ELF-1 (cell line): ENCODE measurements around the gene TRNP1.
A peak's percentile ranks its signal among the peaks of the same experiment; 100 is the strongest.
"Not testable (repeated sequence)": the region's sequence is repeated elsewhere in the genome, so short reads cannot be mapped to it uniquely, and the experiment has no call there.

Experiments used
- DNase-seq: peaks from one replicate; pipeline ENCODE4 v3.0.0-alpha.2; 2016; ENCODE audit warnings: low read depth, low spot score

The TRNP1 gene

GRCh38 chr1:26993237-26994019 lies at the start of gene TRNP1:
TSS of gene TRNP1 (plus strand) at chr1:26993692. CDS start at chr1:26993787, 95 bp downstream.
- peak; percentile 89 for DNase-seq

DNA sequence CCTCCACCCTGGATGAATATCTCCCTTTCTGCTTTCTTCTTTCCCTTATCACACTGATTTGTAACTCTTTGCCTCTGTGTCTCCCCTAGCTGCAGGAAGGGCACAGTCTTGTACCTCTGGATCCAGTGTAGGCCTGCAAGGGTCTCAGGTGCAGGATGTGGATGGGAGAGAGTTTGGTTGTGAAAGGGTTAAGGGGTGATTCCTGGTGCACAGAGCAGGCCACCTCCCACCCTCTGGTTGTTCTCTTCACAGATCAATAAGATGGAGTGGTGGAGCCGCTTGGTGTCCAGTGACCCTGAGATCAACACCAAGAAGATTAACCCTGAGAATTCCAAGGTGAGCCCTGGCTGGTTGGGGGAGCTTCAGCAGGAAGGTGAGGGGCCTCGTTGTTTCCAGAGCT lies 48.4 kb upstream of the TRNP1 start:
- DNase-seq: no peak

DNA sequence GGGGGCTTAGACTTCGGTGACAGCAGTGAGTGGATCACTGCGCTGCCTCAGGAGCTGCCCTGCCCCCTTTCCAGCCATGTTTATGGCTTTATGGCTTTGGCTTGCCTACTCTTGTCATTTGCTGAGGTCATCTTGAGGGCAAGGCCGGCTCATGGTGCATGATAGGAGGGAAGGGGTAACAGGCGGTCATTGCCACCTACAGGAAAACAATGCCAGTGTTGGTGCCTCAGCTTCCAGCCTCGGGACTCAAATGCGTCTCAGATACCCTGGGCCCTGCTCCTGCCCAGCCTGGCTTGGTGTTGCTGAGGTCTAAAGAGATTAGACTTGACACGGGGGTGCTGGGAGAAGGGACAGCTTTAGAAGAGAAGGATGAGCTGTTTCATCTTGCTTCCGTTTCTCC lies 47.8 kb upstream of the TRNP1 start:
- no peak for DNase-seq

DNA sequence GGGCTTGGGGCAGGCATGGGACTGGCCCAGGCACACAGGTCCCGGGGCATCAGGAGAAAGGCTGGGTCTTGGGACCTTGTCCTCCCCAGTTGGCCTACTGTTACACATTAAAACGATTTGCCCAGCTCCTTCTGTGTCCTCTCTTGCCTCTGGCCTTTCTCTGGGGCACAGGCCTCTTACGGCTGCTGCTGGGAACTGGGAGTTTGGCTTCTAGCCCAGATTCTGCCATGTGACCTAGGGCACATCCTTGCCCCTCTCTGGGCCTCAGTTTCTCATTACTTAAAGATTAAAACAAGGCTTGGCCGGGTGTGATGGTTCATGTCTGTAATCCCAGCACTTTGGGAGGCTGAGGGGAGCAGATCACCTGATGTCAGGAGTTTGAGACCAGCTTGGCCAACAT lies 47.2 kb upstream of the TRNP1 start:
- DNase-seq: no peak

GRCh38 chr1:26948725-26949057 lies 44.8 kb upstream of the TRNP1 start:
- DNase-seq: not testable (repeated sequence)

DNA sequence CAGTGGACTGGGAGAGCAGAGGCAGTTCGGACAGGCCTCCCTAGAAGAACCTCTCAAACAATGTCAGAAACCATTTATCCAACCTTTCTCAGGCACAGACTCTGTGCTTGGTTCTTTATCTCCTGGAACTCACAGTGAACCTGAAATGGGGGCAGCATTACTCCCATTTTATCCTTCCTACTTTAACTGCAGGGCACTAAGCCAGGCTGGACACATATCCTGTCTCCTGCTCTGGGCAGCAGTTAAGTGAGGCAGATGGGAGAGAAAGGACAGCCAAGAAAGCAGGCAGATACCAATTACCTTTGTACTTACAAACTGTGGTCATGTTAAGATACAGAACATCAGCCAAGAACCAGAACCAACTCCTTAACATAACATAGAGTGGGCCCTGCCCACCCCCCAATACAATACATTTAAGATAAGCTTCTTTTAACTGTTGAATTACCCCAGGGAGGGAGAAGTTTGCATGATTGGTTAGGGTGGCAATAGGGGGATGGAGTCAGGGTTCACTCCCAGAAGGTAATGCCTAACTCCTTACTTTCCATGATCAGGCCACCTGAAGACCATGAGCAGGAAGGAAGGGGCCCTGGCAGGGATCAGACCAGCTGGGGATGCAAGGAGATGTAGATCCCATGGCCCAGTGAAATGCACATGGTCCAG lies 44.1 kb upstream of the TRNP1 start:
- no peak for DNase-seq

GRCh38 chr1:26949926-26950319 lies 43.6 kb upstream of the TRNP1 start:
- DNase-seq: no peak

GRCh38 chr1:26950602-26951001 lies 42.9 kb upstream of the TRNP1 start:
- DNase-seq: no peak

DNA sequence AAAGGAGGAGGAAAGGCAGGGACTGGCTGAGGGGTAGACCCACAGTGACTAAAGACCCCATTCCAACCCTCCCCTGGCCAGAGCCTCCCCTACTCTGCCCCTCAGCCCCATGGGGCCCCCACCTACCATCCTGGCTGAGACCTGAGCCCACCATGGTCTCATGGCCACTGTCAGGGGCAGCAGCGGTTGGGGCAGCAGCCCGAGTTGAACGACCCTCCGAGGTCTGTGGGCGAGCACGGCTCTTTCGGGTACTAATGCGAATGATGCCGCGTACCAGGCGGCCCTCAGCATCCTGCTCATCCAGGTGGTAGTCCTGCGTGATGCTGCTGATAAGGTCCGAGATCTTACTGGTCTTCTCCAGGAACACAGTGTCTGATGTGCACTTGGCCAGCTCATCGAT lies 42.3 kb upstream of the TRNP1 start:
- no peak for DNase-seq

DNA sequence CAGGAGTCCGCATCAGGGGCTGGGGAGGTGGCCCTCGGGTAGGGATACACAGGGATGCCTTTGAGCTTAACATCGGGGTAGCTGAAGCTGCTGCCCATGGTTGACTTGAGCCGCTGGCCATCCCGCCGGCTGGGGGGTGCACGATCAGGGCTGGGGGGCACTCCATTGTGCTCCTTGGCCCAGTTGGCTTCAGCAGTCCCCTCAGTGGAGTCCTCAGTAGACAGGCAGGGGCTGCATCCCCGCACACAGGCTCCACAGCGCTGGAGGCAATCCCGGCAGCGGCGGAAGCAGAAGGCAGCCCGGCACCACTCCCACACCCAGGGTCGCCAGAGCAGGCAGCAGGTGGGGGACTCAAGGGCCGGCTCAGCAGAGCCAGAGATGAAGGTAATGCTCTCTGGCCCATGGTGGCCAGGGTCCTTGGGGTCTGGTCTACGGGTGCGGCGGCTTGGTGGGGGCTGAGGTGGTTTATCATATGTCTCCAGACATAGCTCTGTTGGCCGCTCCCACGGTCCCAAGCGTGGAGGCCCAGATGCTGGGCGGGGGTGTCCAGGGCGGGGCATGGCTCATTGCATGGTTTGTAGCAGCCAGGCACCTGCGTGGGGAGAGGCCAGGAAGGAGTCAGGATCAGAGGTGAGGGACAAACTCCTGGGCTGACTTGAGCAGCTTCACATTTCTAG lies 41.5 kb upstream of the TRNP1 start:
- no peak for DNase-seq

DNA sequence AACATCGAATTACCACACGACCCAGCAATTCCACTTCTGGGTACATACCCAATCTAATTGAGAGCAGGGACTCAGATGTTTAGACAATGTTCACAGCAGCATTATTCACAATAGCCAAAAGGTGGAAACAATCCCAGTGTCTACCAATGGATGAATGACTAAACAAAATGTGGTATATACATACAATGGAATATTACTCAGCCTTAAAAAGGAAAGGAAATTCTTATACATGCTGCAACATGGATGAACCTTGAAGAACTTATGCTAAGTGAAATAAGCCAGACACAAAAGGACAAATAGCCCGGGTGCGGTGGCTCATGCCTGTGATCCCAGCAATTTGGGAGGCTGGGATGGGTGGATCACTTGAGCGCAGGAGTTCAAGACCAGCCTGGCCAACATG lies 40.1 kb upstream of the TRNP1 start:
- DNase-seq: no peak

DNA sequence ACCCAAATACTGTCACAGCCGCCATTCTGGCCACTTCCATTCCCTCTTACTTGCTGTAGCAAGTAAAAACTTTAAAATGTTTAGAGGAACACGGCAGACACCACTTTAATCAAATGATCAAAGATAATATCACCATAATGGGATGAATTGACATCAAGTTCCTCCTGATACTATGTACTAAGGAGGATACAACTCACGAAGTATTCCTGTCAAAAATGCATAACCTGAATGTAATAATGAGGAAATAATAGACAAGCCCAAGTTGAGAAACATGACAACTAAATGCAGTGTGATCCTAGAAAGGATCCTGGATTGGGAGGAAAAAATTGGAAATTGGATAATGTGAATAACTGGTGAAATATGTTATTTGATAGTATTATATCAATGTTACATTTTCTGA lies 37.2 kb upstream of the TRNP1 start:
- no peak for DNase-seq

- DNase-seq: no peak
These were observed 36.2 kb upstream of the TRNP1 start for GRCh38 chr1:26957306-26957705.

- no peak for DNase-seq
These were observed 34.2 kb upstream of the TRNP1 start for GRCh38 chr1:26959270-26959669.

DNA sequence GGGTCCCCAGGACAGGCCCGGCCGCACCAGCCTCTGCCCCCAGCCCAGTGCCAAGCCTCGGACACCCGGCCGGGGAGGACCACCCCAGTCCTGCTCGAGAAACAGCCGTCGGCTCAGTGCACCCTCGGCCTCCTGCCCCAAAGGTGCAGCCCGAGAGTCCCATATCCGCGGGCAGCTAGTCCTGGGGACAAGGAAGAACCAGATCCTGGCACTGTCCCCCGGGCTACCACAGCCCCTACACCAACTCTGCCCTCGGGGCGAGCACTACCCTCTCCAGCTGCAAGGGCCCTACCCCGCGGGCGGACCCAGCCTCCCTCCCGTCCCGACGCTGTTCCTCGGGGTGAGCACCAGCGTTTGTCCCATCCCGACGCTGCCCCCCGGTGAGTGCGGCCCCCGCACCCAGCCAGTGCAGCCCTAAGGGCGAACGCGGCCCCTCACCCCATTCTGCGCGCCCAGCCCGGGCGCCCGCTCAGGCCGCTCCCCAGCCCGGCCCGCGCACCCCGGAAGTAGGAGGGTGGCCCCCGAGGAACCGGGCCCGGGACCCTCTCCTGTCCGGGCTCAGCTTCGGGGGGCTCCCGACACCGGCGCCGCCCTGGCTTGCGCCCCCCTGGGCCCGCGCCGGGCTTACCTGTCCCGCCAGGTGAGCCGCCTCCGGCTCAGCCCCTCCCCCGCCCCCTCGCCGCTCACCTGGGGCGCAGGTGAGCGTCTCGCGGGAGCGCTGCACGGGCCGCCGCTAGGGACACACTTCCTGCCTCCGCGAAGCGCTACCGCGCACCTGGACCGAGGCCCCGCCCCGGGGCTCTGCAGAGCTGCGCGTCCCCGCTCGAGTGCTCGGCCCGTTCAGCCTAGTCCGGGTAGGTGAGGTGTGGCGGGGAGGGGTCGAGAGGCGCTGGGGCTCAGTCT lies 33.5 kb upstream of the TRNP1 start, which contains the start of gene KDF1:
Gene KDF1 (minus strand): TSS at position 747 of the 903 bp plus-strand sequence. CDS start 8,088 bp downstream, outside the sequence.
- peak; percentile 85 for DNase-seq

- DNase-seq: no peak
These were observed 32.9 kb upstream of the TRNP1 start for GRCh38 chr1:26960625-26960966.

DNA sequence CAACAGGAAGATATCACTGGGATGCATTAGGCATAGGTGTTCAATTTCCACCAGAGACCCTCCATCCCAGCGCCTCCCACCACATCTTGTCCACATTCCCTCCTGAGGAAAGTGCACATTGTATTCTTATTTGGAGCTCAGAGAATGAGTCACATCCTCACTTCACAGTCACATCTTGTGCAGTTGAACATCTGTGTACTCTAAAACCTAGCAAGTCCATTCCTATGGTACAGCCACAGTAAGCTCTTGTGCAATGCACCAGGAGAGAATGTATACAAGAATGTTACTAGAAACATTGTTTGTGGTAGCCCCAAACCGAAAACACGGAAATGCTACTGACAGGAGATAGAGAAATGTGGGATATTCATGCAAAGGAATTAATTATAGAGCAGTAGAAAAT lies 31.7 kb upstream of the TRNP1 start:
- no peak for DNase-seq

DNA sequence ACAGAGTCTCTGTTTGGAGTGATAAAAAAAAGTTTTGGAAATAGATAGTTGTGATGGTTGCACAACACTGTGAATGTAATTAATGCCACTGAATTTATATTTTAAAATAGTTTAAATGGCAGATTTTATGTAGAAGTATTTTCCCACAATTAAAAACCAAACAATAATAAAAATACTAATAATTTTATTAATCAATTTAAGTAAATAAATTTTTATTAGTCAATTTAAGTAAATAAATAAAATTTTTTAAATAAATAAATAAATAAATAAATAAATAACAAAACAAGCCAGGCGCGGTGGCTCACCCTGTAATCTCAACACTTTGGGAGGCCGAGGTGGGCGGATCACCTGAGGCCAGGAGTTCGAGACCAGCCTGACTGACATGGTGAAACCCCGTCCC lies 28.3 kb upstream of the TRNP1 start:
- no peak for DNase-seq

GRCh38 chr1:26965628-26966027 lies 27.9 kb upstream of the TRNP1 start:
- no peak for DNase-seq

GRCh38 chr1:26970810-26971209 lies 22.7 kb upstream of the TRNP1 start:
- no peak for DNase-seq

DNA sequence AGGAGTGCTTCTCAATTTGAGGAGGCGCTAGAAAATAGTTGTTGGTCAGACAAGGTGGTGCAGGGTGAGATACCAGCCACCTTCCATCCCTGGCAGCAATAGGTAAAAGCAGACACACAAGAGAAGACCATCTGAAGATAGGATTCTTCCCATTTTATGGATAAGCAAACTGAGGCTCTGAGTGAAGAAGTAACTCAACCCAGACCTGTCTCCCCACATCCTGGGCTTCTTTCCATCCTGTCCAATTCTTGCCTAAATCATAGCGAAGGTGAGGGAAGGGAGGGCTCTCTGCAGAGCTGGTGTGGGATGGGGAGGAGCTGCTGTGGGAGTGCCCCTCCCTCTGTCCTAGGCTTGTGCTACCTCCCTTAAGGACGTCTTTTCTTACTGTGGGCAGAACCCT lies 21.9 kb upstream of the TRNP1 start:
- DNase-seq: no peak

DNA sequence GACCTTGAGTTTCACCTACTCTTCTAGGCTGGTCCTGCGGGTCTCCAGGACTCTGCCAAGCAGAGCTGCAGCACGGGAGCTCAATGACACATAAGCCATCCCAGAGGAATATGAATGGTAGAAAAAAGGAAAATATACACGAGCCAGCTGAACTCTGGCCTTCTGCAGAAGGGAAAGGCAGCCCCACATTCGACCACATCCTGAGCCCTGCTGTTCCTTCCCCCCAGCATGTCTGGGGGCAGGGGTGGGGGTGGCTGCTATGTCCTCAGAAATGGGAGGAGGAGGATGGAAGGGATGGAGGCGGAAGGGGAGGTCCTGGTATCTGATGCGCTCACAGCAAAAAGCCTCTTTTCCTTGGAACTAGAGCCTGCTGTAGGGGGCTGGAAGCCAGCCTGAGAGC lies 21.1 kb upstream of the TRNP1 start:
- DNase-seq: no peak
